ENCODE results near the gene C5orf24.

- TF ChIP-seq CTCF (IDR thresholded peaks at IDR 0.05) (no peak), POLR2A (IDR thresholded peaks at IDR 0.05) (no peak)
These were observed 41.9 kb downstream of the C5orf24 start for GRCh38 chr5:134887593-134888159.

Data from right lobe of liver (tissue), 4 donors.